Heart left ventricle (tissue), 13 donors: ENCODE results near the gene KIFC1.

Experiments
- POLR2A ChIP-seq, 2 donors: fragments of 450-650 bp; IDR thresholded peaks; one replicate each; pipeline ENCODE4 v1.6.1; 2017; ENCODE audit warnings: antibody characterized with exemption in 2 of 2, mild to moderate bottlenecking in 2 of 2, moderate library complexity in 2 of 2
- TF ChIP-seq, protein P1 (sequence below), 12 donors: fragments of 200-600 bp; sonication (generic) in 4 of 12; IDR thresholded peaks; one replicate each; pipeline versions ENCODE4 v1.5.0 to v1.8.0; 2018 to 2022; ENCODE audit warnings: antibody characterized with exemption in 12 of 12, mild to moderate bottlenecking in 5 of 12
- donor health status: ischemic (EF 13 %, LVEDD 7.1; RV severe dilation, severe dysfunction).
- donor health status: DM: no; HTN: yes; CAD: no.
- donor health status: DM: no; HTN: no; CAD: no.
- donor health status: ischemic (EF 25% LVEDD 6.9; RV normal size, moderate dysfunction).
- donor health status: ischemic (EF 25% LVEDD 5.7; RV mildly dilated, moderate dysfunction).
- donor health status: ischemic (EF 35%, LVEDD 5.7; RV mildly dilated, moderate dysfunction).
- donor health status: nonischemic (EF 11% LVEDD 7.7; RV severe dilation, severe dysfunction).
- donor health status: DM: yes; HTN: yes; CAD: no.
- donor health status: PGD.
- donor health status: ischemic (EF 29% LVEDD 5.4; RV normal size, mild dysfunction).
- donor health status: nonischemic (EF 23%, LVEDD 6.1; RV moderate dilation, normal function).

DNA sequence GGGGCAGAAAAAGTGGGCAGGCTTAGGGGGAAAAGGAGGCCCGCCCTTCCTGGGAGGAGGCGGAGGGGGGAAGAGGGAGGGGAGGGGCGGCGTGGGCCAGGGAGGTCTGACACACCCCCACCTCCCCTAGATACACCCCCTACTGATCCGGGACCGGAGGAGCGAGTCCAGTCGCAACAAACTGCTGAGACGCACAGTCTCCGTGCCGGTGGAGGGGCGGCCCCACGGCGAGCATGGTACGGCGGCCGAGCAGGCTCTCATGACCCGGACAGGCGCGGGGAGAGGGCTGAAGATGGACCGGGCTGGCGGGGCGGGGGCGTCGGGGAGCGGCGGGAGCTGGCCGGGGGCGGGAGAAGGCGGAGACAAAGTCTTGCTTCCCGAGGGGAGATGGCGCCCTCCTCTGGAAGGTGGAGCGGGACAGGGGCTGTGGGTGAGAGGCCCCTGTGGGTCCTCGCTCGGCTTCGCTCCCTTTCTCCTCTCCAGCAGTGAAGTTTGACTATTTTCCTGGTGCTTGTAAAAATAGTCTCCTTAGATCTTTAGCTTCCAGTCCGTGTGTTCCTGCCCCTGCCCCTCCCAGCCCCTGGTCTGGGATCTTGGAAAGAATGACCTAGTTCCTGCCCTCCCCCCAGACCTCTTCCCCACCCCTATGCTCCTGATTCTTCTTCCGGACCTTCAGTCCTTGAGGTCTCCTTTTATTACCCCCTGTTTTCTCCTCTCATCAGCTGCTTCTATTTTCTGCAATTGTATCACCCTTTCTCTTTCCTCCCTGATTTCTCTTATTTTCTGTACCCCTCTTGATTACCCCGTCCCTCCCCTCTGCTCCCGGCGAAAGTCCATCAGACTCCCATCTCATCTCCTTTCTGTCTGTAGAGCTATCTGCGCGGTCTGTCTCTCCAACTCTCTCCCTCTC, 34.3 kb downstream of the KIFC1 start:
- TF ChIP-seq, protein P1, sequence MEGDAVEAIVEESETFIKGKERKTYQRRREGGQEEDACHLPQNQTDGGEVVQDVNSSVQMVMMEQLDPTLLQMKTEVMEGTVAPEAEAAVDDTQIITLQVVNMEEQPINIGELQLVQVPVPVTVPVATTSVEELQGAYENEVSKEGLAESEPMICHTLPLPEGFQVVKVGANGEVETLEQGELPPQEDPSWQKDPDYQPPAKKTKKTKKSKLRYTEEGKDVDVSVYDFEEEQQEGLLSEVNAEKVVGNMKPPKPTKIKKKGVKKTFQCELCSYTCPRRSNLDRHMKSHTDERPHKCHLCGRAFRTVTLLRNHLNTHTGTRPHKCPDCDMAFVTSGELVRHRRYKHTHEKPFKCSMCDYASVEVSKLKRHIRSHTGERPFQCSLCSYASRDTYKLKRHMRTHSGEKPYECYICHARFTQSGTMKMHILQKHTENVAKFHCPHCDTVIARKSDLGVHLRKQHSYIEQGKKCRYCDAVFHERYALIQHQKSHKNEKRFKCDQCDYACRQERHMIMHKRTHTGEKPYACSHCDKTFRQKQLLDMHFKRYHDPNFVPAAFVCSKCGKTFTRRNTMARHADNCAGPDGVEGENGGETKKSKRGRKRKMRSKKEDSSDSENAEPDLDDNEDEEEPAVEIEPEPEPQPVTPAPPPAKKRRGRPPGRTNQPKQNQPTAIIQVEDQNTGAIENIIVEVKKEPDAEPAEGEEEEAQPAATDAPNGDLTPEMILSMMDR (IDR thresholded peaks at IDR 0.05) = peak; percentile 29 to 76 (median 60)
- TF ChIP-seq POLR2A (IDR thresholded peaks at IDR 0.05) = no peak
